Heart right ventricle (tissue), 16 donors: ENCODE measurements around the gene DNAAF8. TPM values are rescaled to one million over a fixed set of nuclear protein-coding genes. Genes with fewer than 3 reads are reported as not detected.

ENCODE experiments used
- ATAC-seq, 8 donors: fragments of 200-7000 bp; cut with Tn5 transposase; one replicate each; pipeline ENCODE4 v1.9.1; 2020; ENCODE audit warnings: mild to moderate bottlenecking in 8 of 8, moderate library complexity in 8 of 8, moderate number of reproducible peaks in 1 of 8
- DNase-seq, 2 donors: peaks; one replicate each; pipeline ENCODE4 v3.0.0-alpha.2; 2020
- H3K27ac ChIP-seq, 10 donors: fragments of 200-600 bp; sonication (generic) in 2 of 10; one replicate each; pipeline versions ENCODE4 v1.5.0 to v1.8.0; 2020 to 2022; ENCODE audit warnings: mild to moderate bottlenecking in 3 of 10
- H3K27me3 ChIP-seq, 7 donors: fragments of 200-600 bp; one replicate each; pipeline ENCODE4 v1.8.0; 2021 to 2022; ENCODE audit warnings: mild to moderate bottlenecking in 2 of 7
- H3K36me3 ChIP-seq, 9 donors: fragments of 200-600 bp; sonication (generic) in 1 of 9; one replicate each; pipeline versions ENCODE4 v1.5.0 to v1.8.0; 2020 to 2022; ENCODE audit warnings: mild to moderate bottlenecking in 2 of 9
- H3K4me1 ChIP-seq, 9 donors: fragments of 200-600 bp; sonication (generic) in 1 of 9; one replicate each; pipeline versions ENCODE4 v1.5.0 to v1.8.0; 2020 to 2022; ENCODE audit warnings: mild to moderate bottlenecking in 4 of 9
- H3K4me3 ChIP-seq, 10 donors: fragments of 200-600 bp; sonication (generic) in 2 of 10; one replicate each; pipeline versions ENCODE4 v1.5.0 to v1.8.0; 2020 to 2022; ENCODE audit warnings: mild to moderate bottlenecking in 7 of 10, moderate library complexity in 2 of 10
- H3K9me3 ChIP-seq, 11 donors: fragments of 200-600 bp in 10 of 11; sonication (generic) in 2 of 11; one replicate each; pipeline versions ENCODE4 v1.5.0 to v1.8.0; 2013 to 2022; ENCODE audit warnings: mild to moderate bottlenecking in 2 of 11, control low read depth in 1 of 11, moderate library complexity in 1 of 11
- CTCF ChIP-seq, 9 donors: fragments of 200-600 bp; sonication (generic) in 2 of 9; IDR thresholded peaks; one replicate each; pipeline versions ENCODE4 v1.5.0 to v1.8.0; 2021 to 2022; ENCODE audit warnings: antibody characterized with exemption in 9 of 9, mild to moderate bottlenecking in 5 of 9, moderate library complexity in 1 of 9
- WGBS, 2 donors: extraction: QIAGEN DNeasy Blood & Tissue Kit; methylation state at CpG; one replicate each; pipeline ENCODE4 v1.1.7; 2013; ENCODE audit warnings: inconsistent platforms in 1 of 2; 5-methylcytosine and 5-hydroxymethylcytosine counted together
- intact Hi-C, 10 donors: fragments of 100-400 bp; cut with DNase I; formaldehyde crosslinking; loops; one replicate each; pipeline versions ENCODE4 v1.11.1 to v1.14.2; 2022
- polyA plus RNA-seq, 2 donors: library from polyadenylated mRNA; stranded (reverse); fragments of 200-250 nt; gene quantifications; one replicate each; pipeline ENCODE4 v1.2.3, GENCODE V29; 2013
- total RNA-seq, 10 donors: library from RNA; stranded (reverse); fragmentation: NEBNext Ultra II Directional in 3 of 10; extraction: Animal tissue kit (Norgen Biotek cat#: 25700) in 3 of 10; gene quantifications; one replicate each; pipeline versions ENCODE4 v1.2.1 to v1.2.4, GENCODE V29; 2021 to 2023
- donor health status: Arrhythmogenic right ventricular cardiomyopathy.
- donor health status: ischemic (EF 13 %, LVEDD 7.1; RV severe dilation, severe dysfunction).
- donor health status: healthy with polysubstance abuse.
- donor health status: DM: no; HTN: yes; CAD: no.
- donor health status: DM: no; HTN: no; CAD: no.
- donor health status: ischemic (EF 25% LVEDD 6.9; RV normal size, moderate dysfunction).
- donor health status: ischemic (EF 25% LVEDD 5.7; RV mildly dilated, moderate dysfunction).
- donor health status: healthy.
- donor health status: DM: yes; HTN: yes; CAD: no.
- donor health status: Ischemic cardiomyopathy.
- donor health status: ischemic (EF 35%, LVEDD 5.7; RV mildly dilated, moderate dysfunction).
- donor health status: nonischemic (EF 11% LVEDD 7.7; RV severe dilation, severe dysfunction).
- donor health status: DM: yes; HTN: yes; CAD: no.
- donor health status: PGD.
- donor health status: ischemic (EF 29% LVEDD 5.4; RV normal size, mild dysfunction).
- donor health status: nonischemic (EF 23%, LVEDD 6.1; RV moderate dilation, normal function).

Gene DNAAF8
- total and polyA plus RNA-seq, 12 donors: 0.32 to 1.9 (median 1.1) TPM; not detected in 2

GRCh38 chr16:4689091-4689671 lies 45.2 kb upstream of the DNAAF8 start:
- H3K4me1 ChIP-seq: peaks cover 0 to 23% (median 11%) of the 10 kb centered on the region in 9 donors
- no peaks in the 10 kb centered on the region for H3K9me3 ChIP-seq
- 92% methylated on average over 21 of the region's 21 CpGs for WGBS, 2 donors
- no peak for ATAC-seq
- DNase-seq: no peak
- no peak for TF ChIP-seq CTCF (IDR thresholded peaks at IDR 0.05)
- no peak overlapping the region for H3K27ac ChIP-seq
- H3K27me3 ChIP-seq: no peaks in the 10 kb centered on the region
- H3K4me3 ChIP-seq: no peak overlapping the region
- intact Hi-C loops: loop anchor here in 1 of 10 donors (10.0 kb wide), 1 partner anchor 174 kb away; no protein-coding TSS in a partner anchor
- H3K36me3 ChIP-seq: peaks cover 0 to 66% (median 9%) of the 10 kb centered on the region in 9 donors

DNA sequence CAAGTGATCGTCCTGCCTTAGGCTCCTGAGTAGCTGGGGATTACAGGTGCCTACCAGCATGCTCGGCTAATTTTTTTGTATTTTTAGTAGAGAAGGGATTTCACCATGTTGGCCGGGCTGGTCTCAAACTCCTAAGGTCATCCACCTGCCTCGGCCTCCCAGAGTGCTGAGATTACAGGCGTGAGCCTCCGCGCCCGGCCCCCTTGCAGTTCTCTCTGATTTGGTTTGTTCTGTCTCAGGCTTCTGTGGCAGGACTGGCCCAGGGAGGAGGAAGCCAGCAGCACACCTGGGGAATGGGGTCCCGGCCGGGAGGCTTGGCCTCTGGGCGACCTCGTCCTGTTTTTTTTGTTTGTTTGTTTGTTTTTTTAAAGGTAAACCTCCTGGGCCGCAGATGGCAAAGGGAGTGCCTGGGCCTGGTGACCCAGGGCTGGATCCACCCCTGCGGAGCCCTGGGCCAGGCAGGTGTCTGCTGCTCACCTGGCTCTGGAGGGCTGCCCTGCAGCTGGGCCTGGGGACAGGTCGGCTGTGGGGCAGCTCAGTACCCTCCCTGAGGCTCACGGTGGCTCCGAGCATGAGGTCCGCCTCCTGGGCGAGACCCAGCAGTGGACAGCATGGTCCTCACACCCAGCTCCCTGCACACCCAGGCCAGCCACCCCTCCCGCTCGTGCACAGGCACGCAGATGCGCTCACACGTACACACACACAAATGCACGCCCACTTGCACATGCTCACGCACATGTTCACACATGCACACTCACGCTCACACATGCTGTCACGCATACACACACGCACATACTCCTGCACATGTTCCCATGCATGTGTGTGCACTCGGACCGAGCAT lies 44.3 kb upstream of the DNAAF8 start:
- no peak for DNase-seq
- no peak for TF ChIP-seq CTCF (IDR thresholded peaks at IDR 0.05)
- Histone ChIP-seq H3K27ac (no peak overlapping the region), H3K9me3 (no peaks in the 10 kb centered on the region), H3K27me3 (no peaks in the 10 kb centered on the region), H3K4me3 (no peak overlapping the region), H3K4me1 (peaks cover 4 to 32% (median 19%) of the 10 kb centered on the region in 9 donors), H3K36me3 (peaks cover 0 to 59% (median 7%) of the 10 kb centered on the region in 9 donors)
- intact Hi-C loops: loop anchor here in 2 of 10 donors (5.0 to 10.0 kb wide), 2 partner anchors 175 to 267 kb away; partner anchors contain the start of gene SEC14L5 (in 1 of the 2)
- no peak for ATAC-seq
- 89 to 90% methylated on average over 31 of the region's 31 CpGs for WGBS, 2 donors

DNA sequence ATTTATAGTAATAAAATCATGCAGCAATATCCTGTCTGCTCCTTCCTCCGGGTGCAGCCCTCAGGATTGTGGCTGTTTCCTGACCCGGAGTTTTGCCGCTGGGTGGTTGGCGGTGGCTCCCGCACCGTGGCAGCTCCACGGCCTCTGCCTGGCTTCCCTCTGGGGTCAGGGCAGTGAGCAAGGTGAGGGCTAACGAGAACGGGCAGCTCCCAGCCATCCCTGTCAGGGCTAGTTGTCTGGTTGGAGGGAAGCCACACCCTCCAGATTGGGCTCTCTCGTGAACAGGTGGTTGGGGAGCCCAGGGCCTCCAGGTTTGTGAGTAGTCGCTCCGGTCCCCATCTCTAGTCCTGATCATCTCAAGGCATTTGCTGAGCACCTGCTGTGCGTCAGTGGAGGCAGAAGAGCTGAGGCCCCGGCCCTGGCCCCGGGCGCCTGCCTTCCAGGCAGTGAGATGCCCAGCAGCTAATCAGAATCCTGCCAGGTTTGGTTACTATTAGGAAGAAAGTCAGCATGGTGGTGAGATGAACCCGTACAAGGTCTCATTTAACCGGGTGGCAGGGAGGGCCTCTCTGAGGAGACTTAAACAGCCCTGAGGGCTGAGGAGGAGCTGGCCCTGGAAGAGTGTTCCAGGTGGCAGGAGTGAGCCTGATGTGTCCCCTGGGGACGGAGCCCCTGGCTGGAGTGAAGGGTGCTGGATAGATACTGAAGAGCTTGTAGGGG lies 43.2 kb upstream of the DNAAF8 start:
- ATAC-seq (no peak), DNase-seq (no peak)
- Histone ChIP-seq H3K4me1 (peaks cover 8 to 38% (median 26%) of the 10 kb centered on the region in 9 donors), H3K27ac (no peak overlapping the region), H3K27me3 (no peaks in the 10 kb centered on the region), H3K36me3 (peaks cover 0 to 59% (median 7%) of the 10 kb centered on the region in 9 donors), H3K4me3 (no peak overlapping the region), H3K9me3 (no peaks in the 10 kb centered on the region)
- TF ChIP-seq CTCF (IDR thresholded peaks at IDR 0.05): no peak
- intact Hi-C loops: loop anchor here in 1 of 10 donors (5.0 kb wide), 1 partner anchor 266 kb away; the partner anchor contains the start of gene SEC14L5
- WGBS, 2 donors: 69 to 73% methylated on average over 19 of the region's 19 CpGs
